Measurements from ENCODE around the gene BRD1.
"Not testable (repeated sequence)": the region's sequence is repeated elsewhere in the genome, so short reads cannot be mapped to it uniquely, and the experiment has no call there.

GRCh38 chr22:49852568-49852897, 24.9 kb upstream of the BRD1 start:
- not testable (repeated sequence) for TF ChIP-seq EZH2 (IDR thresholded peaks at IDR 0.05; ENCODE audit: borderline replicate concordance, low read length); CTCF (conservative IDR thresholded peaks at IDR 0.05 in 1 of 2, IDR thresholded peaks at IDR 0.05 in 1 of 2; ENCODE audit: extremely low read depth in 1 of 2, insufficient read depth in 1 of 2, low read depth in 1 of 2, low read length in 2 of 2)
